A549 (cell line): ENCODE measurements around the gene UNC5B. TPM values are rescaled to one million over a fixed set of nuclear protein-coding genes. Genes with fewer than 3 reads are reported as not detected.

Experiments
- ATAC-seq, 2 experiments: fragments of 200-7000 bp in 1 of 2; fragments of >200 bp in 1 of 2; cut with Nextera tagmentation in 1 of 2; cut with Tn5 transposase in 1 of 2; 3 replicates each; pipeline versions ENCODE4 v1.8.0 to v1.9.1; 2018 to 2020; ENCODE audit warnings: mild to moderate bottlenecking in 1 of 2, moderate library complexity in 1 of 2
- CTCF ChIA-PET: fragments of 300-600 bp; sonication (Branson Sonifier 250); formaldehyde crosslinking; extraction: SDS; loops from one replicate; lab custom pipeline; 2021; ENCODE audit warnings: antibody characterized with exemption, inconsistent platforms; lab: Yijun Ruan, JAX
- POLR2A ChIA-PET: fragments of 350-600 bp; formaldehyde crosslinking; extraction: SDS; loops from one replicate; lab custom pipeline; 2021; ENCODE audit warnings: antibody characterized with exemption, inconsistent platforms; lab: Yijun Ruan, JAX
- DNase-seq, 2 experiments: peaks; one replicate each; pipeline versions ENCODE4 v3.0.0 to v3.0.0-alpha.2; 2011 to 2016; ENCODE audit warnings: low read depth in 1 of 2, low spot score in 1 of 2
- FAIRE-seq: peaks from 2 replicates; lab custom pipeline; 2011; peaks lifted over from hg19 to GRCh38; lab: Jason Lieb, UNC
- H3K27ac ChIP-seq, 2 experiments: fragments of >200 bp; sonication (Bioruptor Twin); formaldehyde crosslinking; 3 replicates each; pipeline ENCODE4 v1.5.1; 2016 to 2017
- H3K4me1 ChIP-seq: fragments of >200 bp; sonication (Bioruptor Twin); formaldehyde crosslinking; 3 replicates; pipeline ENCODE4 v1.6.1; 2016
- H3K4me2 ChIP-seq: fragments of >200 bp; sonication (Bioruptor Twin); formaldehyde crosslinking; 3 replicates; pipeline ENCODE4 v1.6.1; 2016
- H3K4me3 ChIP-seq: fragments of >200 bp; sonication (Bioruptor Twin); formaldehyde crosslinking; 3 replicates; pipeline ENCODE4 v1.5.1; 2016
- H3K9me3 ChIP-seq: fragments of >200 bp; sonication (Bioruptor Twin); formaldehyde crosslinking; 3 replicates; pipeline ENCODE4 v1.6.1; 2016
- EHMT2 ChIP-seq: fragments of 200-600 bp; sonication (generic); IDR thresholded peaks from 2 replicates; pipeline ENCODE4 v1.6.1; 2016; ENCODE audit warnings: antibody characterized with exemption, low read depth, mild to moderate bottlenecking, moderate library complexity
- FOXS1 ChIP-seq: fragments of 250-450 bp; sonication (Bioruptor Pico); IDR thresholded peaks from 2 replicates; pipeline ENCODE4 v1.5.0; 2020; ENCODE audit warnings: mild to moderate bottlenecking, moderate library complexity
- HES2 ChIP-seq: fragments of >200 bp; sonication (Bioruptor Twin); formaldehyde crosslinking; IDR thresholded peaks from 2 replicates; pipeline ENCODE4 v1.6.1; 2016
- HOXA7 ChIP-seq: fragments of 250-450 bp; sonication (Bioruptor Pico); IDR thresholded peaks from 2 replicates; pipeline ENCODE4 v1.5.0; 2020; ENCODE audit warnings: mild to moderate bottlenecking, moderate library complexity
- JUNB ChIP-seq: fragments of >200 bp; sonication (Bioruptor Twin); formaldehyde crosslinking; IDR thresholded peaks from 2 replicates; pipeline ENCODE4 v1.6.1; 2016
- PHF8 ChIP-seq: fragments of 200-600 bp; sonication (generic); IDR thresholded peaks from 2 replicates; pipeline ENCODE4 v1.6.1; 2016; ENCODE audit warnings: low read depth, mild to moderate bottlenecking, antibody characterized with exemption, moderate library complexity, borderline replicate concordance
- POLR2A ChIP-seq: IDR thresholded peaks from 2 replicates; pipeline ENCODE4 v1.6.1; 2012; ENCODE audit warnings: mild to moderate bottlenecking, low read length
- POLR2AphosphoS2 ChIP-seq: conservative IDR thresholded peaks from 2 replicates; pipeline ENCODE4 v1.6.1; 2012; ENCODE audit warnings: low read length, improper control_type of control experiment, inconsistent platforms
- RAD21 ChIP-seq, 2 experiments: fragments of >200 bp in 1 of 2; sonication (Bioruptor Twin) in 1 of 2; formaldehyde crosslinking in 1 of 2; IDR thresholded peaks in 1 of 2; conservative IDR thresholded peaks in 1 of 2; 2 replicates in 1 of 2; 3 replicates in 1 of 2; pipeline ENCODE4 v1.6.1; 2012 to 2018; ENCODE audit warnings: inconsistent platforms in 1 of 2
- RARB ChIP-seq: fragments of 250-450 bp; sonication (Bioruptor Pico); IDR thresholded peaks from 2 replicates; pipeline ENCODE4 v1.8.0; 2021; ENCODE audit warnings: mild to moderate bottlenecking, moderate library complexity
- RFX5 ChIP-seq: fragments of 450-650 bp; IDR thresholded peaks from 2 replicates; pipeline ENCODE4 v1.7.1; 2014; ENCODE audit warnings: antibody characterized with exemption, mild to moderate bottlenecking, moderate library complexity
- RNF2 ChIP-seq: fragments of 200-600 bp; sonication (generic); IDR thresholded peaks from 2 replicates; pipeline ENCODE4 v1.6.1; 2016; ENCODE audit warnings: low read depth, mild to moderate bottlenecking, antibody characterized with exemption, moderate library complexity, borderline replicate concordance
- TFCP2L1 ChIP-seq: fragments of 250-450 bp; sonication (Bioruptor Pico); IDR thresholded peaks from 2 replicates; pipeline ENCODE4 v1.5.0; 2021; ENCODE audit warnings: mild to moderate bottlenecking
- USF2 ChIP-seq: fragments of 450-650 bp; IDR thresholded peaks from 2 replicates; pipeline ENCODE4 v1.6.1; 2014; ENCODE audit warnings: antibody characterized with exemption
- ZC3H11A ChIP-seq: fragments of 450-650 bp; IDR thresholded peaks from 2 replicates; pipeline ENCODE4 v1.6.1; 2014; ENCODE audit warnings: antibody characterized with exemption, mild to moderate bottlenecking
- ZNF302 ChIP-seq: fragments of 250-450 bp; sonication (Bioruptor Pico); IDR thresholded peaks from 2 replicates; pipeline ENCODE4 v1.9.0; 2021; ENCODE audit warnings: inconsistent platforms, mild to moderate bottlenecking, moderate library complexity
- WGBS: methylation state at CpG from one replicate; pipeline ENCODE4 v1.1.6; 2017; ENCODE audit errors: missing lambda C conversion rate; 5-methylcytosine and 5-hydroxymethylcytosine counted together
- polyA plus RNA-seq, 4 experiments: library from polyadenylated mRNA; depleted of rRNA in 3 of 4; stranded (reverse); fragments of >200 nt; fragmentation: RNase III in 1 of 4; extraction: RNeasy Plus Mini Kit Qiagen cat#74134 plus additional on column Dnase treatment in 1 of 4; gene quantifications; 2 replicates in 3 of 4; 3 replicates in 1 of 4; pipeline ENCODE4 v1.2.3, GENCODE V29; 2011 to 2017
- TF ChIP-seq, protein P1 (sequence below): fragments of 250-450 bp; sonication (Bioruptor Pico); IDR thresholded peaks from 2 replicates; pipeline ENCODE4 v1.5.0; 2021; ENCODE audit warnings: mild to moderate bottlenecking, moderate library complexity, borderline replicate concordance

Gene UNC5B
- polyA plus RNA-seq, 2 of the 4 experiments (the other 2 are of a cell fraction), result 0.14 to 1.0 TPM

GRCh38 chr10:71219918-71220688 lies 7.7 kb downstream of the UNC5B start:
- H3K4me2 ChIP-seq, result no peak overlapping the region
- ATAC-seq (no peak), DNase-seq (no peak), FAIRE-seq (no peak)
- H3K4me1 ChIP-seq, result peaks cover 14% of the 10 kb centered on the region; the same call in 2 of the 3 replicates
- TF ChIP-seq TFCP2L1 (CRISPR knock-in tag) (no peak), RAD21 (conservative IDR thresholded peaks at IDR 0.05 in 1 of 2, IDR thresholded peaks at IDR 0.05 in 1 of 2) (no peak), EHMT2 (no peak), HES2 (no peak), ZC3H11A (no peak), RNF2 (no peak), POLR2AphosphoS2 (no peak), RARB (no peak), JUNB (no peak), USF2 (no peak), POLR2A (no peak), PHF8 (no peak), ZNF302 (CRISPR knock-in tag) (no peak), HOXA7 (no peak), RFX5 (no peak)
- TF ChIP-seq, protein P1, sequence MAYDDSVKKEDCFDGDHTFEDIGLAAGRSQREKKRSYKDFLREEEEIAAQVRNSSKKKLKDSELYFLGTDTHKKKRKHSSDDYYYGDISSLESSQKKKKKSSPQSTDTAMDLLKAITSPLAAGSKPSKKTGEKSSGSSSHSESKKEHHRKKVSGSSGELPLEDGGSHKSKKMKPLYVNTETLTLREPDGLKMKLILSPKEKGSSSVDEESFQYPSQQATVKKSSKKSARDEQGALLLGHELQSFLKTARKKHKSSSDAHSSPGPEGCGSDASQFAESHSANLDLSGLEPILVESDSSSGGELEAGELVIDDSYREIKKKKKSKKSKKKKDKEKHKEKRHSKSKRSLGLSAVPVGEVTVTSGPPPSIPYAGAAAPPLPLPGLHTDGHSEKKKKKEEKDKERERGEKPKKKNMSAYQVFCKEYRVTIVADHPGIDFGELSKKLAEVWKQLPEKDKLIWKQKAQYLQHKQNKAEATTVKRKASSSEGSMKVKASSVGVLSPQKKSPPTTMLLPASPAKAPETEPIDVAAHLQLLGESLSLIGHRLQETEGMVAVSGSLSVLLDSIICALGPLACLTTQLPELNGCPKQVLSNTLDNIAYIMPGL (CRISPR knock-in tag), result no peak
- POLR2A ChIA-PET, result no interaction called here
- WGBS, result 73% methylated on average over 8 of the region's 8 CpGs
- H3K4me3 ChIP-seq, result no peak overlapping the region
- H3K27ac ChIP-seq, result no peak overlapping the region
- CTCF ChIA-PET, result interaction anchor here (1.1 to 5.4 kb wide), 5 partner anchors 11 to 295 kb away, joined by 3 to 27 read pairs (median 6); no protein-coding TSS in a partner anchor
- H3K9me3 ChIP-seq, result no peaks in the 10 kb centered on the region

DNA sequence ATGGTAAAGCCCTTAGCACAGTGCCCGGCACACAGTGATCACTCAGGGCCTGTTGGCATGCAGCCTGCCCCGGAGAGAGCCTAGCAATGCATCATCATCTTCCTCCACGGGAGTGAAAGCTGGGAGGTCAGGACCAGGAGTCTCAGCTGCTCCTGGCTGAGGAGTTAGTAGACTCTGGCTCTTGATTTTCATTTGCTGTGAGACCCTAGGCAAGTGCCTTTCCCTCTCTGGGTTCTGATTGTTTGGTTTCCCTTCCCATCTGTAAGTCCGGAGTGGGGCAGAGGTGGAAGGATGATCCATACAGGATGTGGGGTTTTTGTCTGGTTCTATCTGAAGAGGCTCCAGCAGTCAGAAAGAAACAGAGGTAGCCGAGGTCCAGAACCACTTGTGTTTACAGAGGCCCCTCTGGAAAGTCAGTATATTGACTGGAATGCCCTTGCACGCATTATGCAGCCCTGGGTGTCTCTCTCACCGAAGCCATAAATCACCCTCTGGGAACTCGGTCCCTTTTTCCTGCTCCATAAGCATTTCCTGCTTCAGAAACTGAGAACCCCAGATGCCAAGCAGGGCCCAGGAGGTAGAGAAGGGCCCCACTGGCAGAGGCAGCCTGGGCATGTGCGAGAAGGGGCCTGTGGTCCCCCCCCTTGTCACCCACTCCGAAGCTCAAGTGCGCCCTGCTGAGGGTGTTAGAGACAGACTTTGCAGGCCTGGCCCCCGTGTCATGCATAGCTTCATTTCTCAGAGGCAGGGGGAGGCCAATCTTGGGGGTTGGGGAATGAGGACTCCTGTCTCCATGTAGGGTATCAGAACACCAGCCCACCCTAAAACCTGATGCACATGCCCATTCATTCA lies 8.5 kb downstream of the UNC5B start:
- CTCF ChIA-PET, result interaction anchor here (0.8 to 5.4 kb wide), 7 partner anchors 12 to 318 kb away, joined by 3 to 27 read pairs (median 4); no protein-coding TSS in a partner anchor
- Histone ChIP-seq H3K9me3 (no peaks in the 10 kb centered on the region), H3K27ac (no peak overlapping the region), H3K4me3 (no peak overlapping the region), H3K4me2 (no peak overlapping the region), H3K4me1 (peaks cover 14% of the 10 kb centered on the region; the same call in 2 of the 3 replicates)
- WGBS, result 67% methylated on average over 9 of the region's 12 CpGs
- no peak for ATAC-seq
- POLR2A ChIA-PET, result no interaction called here
- no peak for TF ChIP-seq FOXS1 (CRISPR knock-in tag)
- TF ChIP-seq TFCP2L1 (CRISPR knock-in tag), result no peak
- no peak for TF ChIP-seq ZNF302 (CRISPR knock-in tag)
- FAIRE-seq, result no peak
- no peak for DNase-seq
